SU-DHL-6 (cell line): ENCODE data around the gene AHSA1.

Experiments
- H2AFZ ChIP-seq: fragments of 200-600 bp; sonication (generic); 2 replicates; pipeline ENCODE4 v1.6.1; 2014; ENCODE audit warnings: low read depth, mild to moderate bottlenecking, moderate library complexity, mixed read lengths, antibody characterized with exemption, low read length; ENCODE audit not compliant: severe bottlenecking
- H3F3A ChIP-seq: fragments of 200-600 bp; shearing (Covaris generic); 2 replicates; pipeline ENCODE4 v1.6.0; 2016; ENCODE audit warnings: antibody characterized with exemption, mild to moderate bottlenecking; ENCODE audit not compliant: insufficient read depth
- H3K27ac ChIP-seq: fragments of 200-600 bp; sonication (generic); 2 replicates; pipeline ENCODE4 v1.5.1; 2016; ENCODE audit warnings: low read depth, mild to moderate bottlenecking, low read length, moderate library complexity, mixed read lengths
- H3K27me3 ChIP-seq: fragments of 200-600 bp; sonication (generic), shearing (Covaris generic); 2 replicates; pipeline ENCODE4 v1.6.0; 2014; ENCODE audit warnings: mild to moderate bottlenecking, low read length
- H3K36me3 ChIP-seq: fragments of 200-600 bp; sonication (generic); 2 replicates; pipeline ENCODE4 v1.6.1; 2014; ENCODE audit warnings: mild to moderate bottlenecking, low read length, mixed read lengths
- H3K4me2 ChIP-seq: fragments of 300-600, 200-600 bp; shearing (Covaris generic), sonication (generic); 2 replicates; pipeline ENCODE4 v1.6.0; 2014; ENCODE audit warnings: low read length, low read depth, mild to moderate bottlenecking; ENCODE audit not compliant: poor library complexity, severe bottlenecking
- H3K4me3 ChIP-seq: fragments of 200-600 bp; sonication (generic); 2 replicates; pipeline ENCODE4 v1.5.1; 2014; ENCODE audit warnings: antibody characterized with exemption, low read length, mild to moderate bottlenecking, mixed read lengths; ENCODE audit not compliant: insufficient read depth, poor library complexity, severe bottlenecking
- H3K79me2 ChIP-seq: fragments of 200-600 bp; sonication (generic); 2 replicates; pipeline ENCODE4 v1.6.1; 2014; ENCODE audit warnings: mild to moderate bottlenecking, low read length, moderate library complexity; ENCODE audit not compliant: insufficient read depth
- H3K9ac ChIP-seq: fragments of 200-600 bp; sonication (generic); 2 replicates; pipeline ENCODE4 v1.7.0; 2014; ENCODE audit warnings: mild to moderate bottlenecking, low read length
- H3K9me2 ChIP-seq: fragments of 200-600 bp; sonication (generic); replicated peaks from 2 replicates; pipeline ENCODE4 v1.6.1; 2014; ENCODE audit warnings: low read length; ENCODE audit not compliant: insufficient read depth
- H3K9me3 ChIP-seq: fragments of 200-600 bp; sonication (generic); 2 replicates; pipeline ENCODE4 v1.6.1; 2014; ENCODE audit warnings: low read length, mixed read lengths; ENCODE audit not compliant: insufficient read depth
- H4K20me1 ChIP-seq: fragments of 200-600 bp; sonication (generic); 2 replicates; pipeline ENCODE4 v1.6.1; 2014; ENCODE audit warnings: low read depth, mild to moderate bottlenecking, antibody characterized with exemption, low read length, moderate library complexity, mixed read lengths
- EZH2phosphoT487 ChIP-seq: fragments of 200-600 bp; sonication (generic), shearing (Covaris generic); conservative IDR thresholded peaks from 2 replicates; pipeline ENCODE4 v1.6.1; 2018; ENCODE audit warnings: mild to moderate bottlenecking, antibody characterized with exemption, low read length, moderate library complexity, mixed read lengths
- TF ChIP-seq, protein P1 (sequence below): fragments of 200-600 bp; sonication (generic); IDR thresholded peaks from one replicate; pipeline ENCODE4 v1.5.1; 2017; ENCODE audit warnings: antibody characterized with exemption, mild to moderate bottlenecking, low read length, moderate library complexity; ENCODE audit not compliant: insufficient read depth, poor library complexity, severe bottlenecking

AHSA1 gene

DNA sequence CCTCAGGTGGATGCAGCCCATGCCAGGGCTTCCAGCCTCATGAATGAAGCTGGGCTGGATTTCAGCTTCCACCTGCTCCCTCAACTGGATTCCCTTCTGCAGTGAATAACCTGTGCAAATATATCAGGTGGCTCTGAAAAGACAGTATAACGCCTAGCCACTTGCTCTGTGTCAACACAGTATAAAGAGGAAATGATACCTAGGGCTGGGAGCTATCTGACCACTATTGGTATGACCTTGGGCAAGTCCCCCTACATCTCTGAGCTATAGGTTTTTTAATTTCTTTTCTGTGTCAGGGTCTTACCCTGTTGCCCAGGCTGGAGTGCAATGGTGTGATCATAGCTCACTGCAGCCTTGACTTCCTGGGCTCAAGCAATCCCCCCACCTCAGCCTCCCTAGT, 20.9 kb downstream of the AHSA1 start:
- Histone ChIP-seq H3K27ac (no peak overlapping the region), H3K9me2 (no peaks in the 10 kb centered on the region), H3K9ac (no peak overlapping the region), H3K79me2 (no peaks in the 10 kb centered on the region), H3K27me3 (no peaks in the 10 kb centered on the region), H3F3A (no peaks in the 10 kb centered on the region), H2AFZ (no peak overlapping the region), H3K4me3 (no peak overlapping the region), H3K36me3 (no peaks in the 10 kb centered on the region), H3K9me3 (no peaks in the 10 kb centered on the region), H3K4me2 (no peak overlapping the region), H4K20me1 (no peaks in the 10 kb centered on the region)
- no peak for TF ChIP-seq EZH2phosphoT487
- TF ChIP-seq, protein P1, sequence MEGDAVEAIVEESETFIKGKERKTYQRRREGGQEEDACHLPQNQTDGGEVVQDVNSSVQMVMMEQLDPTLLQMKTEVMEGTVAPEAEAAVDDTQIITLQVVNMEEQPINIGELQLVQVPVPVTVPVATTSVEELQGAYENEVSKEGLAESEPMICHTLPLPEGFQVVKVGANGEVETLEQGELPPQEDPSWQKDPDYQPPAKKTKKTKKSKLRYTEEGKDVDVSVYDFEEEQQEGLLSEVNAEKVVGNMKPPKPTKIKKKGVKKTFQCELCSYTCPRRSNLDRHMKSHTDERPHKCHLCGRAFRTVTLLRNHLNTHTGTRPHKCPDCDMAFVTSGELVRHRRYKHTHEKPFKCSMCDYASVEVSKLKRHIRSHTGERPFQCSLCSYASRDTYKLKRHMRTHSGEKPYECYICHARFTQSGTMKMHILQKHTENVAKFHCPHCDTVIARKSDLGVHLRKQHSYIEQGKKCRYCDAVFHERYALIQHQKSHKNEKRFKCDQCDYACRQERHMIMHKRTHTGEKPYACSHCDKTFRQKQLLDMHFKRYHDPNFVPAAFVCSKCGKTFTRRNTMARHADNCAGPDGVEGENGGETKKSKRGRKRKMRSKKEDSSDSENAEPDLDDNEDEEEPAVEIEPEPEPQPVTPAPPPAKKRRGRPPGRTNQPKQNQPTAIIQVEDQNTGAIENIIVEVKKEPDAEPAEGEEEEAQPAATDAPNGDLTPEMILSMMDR: no peak

DNA sequence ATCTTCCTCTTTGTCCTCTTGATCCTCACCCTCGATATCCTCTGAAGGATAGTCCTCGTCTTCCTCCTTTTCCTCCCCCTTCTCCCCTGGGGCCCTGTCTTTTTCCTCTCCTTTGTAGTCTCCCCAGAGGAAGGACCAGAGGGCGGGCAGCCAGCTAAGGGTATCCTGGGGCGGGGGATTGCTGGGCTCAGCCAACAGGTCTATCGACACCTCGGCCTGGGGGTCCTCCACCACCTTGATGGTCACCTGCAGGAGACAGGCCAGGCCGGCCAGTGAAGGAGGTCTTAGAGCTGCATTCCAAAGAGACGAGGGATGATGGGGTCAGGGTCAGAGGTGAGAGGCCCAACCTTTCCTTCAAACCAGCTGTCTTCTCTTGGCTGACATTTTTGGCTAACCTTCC, 24.5 kb downstream of the AHSA1 start:
- Histone ChIP-seq H3K36me3 (no peaks in the 10 kb centered on the region), H3K79me2 (no peaks in the 10 kb centered on the region), H3K9ac (no peak overlapping the region), H3F3A (no peaks in the 10 kb centered on the region), H3K4me3 (no peak overlapping the region), H4K20me1 (no peaks in the 10 kb centered on the region), H3K27ac (no peak overlapping the region), H3K4me2 (no peak overlapping the region), H3K9me2 (no peaks in the 10 kb centered on the region), H3K27me3 (no peaks in the 10 kb centered on the region), H2AFZ (no peak overlapping the region), H3K9me3 (no peaks in the 10 kb centered on the region)
- no peak for TF ChIP-seq EZH2phosphoT487
- TF ChIP-seq, protein P1: no peak

DNA sequence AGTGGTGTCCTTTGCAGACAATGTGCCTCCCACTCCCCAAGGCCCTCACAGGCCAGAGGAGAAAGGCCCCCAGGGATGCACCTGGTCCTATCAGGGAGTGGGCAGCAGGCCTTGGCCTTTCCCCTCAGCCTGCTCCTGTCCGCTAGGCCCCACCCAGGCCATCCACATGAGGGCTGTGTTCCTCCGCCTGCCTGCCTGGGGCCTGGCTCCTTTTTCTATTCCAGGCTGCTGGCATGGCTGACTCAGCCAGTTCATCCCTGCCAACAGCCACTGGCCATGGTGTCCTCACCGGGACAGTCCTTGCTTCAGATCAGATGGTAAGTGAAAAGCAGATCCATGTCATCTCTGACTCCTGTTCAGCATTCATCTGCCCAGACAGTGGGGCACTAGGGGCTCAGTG, 27.4 kb downstream of the AHSA1 start:
- no peak for TF ChIP-seq EZH2phosphoT487
- TF ChIP-seq, protein P1: no peak
- no peaks in the 10 kb centered on the region for H3K27me3 ChIP-seq
- no peak overlapping the region for H3K9ac ChIP-seq
- no peaks in the 10 kb centered on the region for H3K9me2 ChIP-seq
- no peaks in the 10 kb centered on the region for H3K79me2 ChIP-seq
- no peak overlapping the region for H3K4me2 ChIP-seq
- no peak overlapping the region for H3K27ac ChIP-seq
- H3K4me3 ChIP-seq: no peak overlapping the region
- H3F3A ChIP-seq: no peaks in the 10 kb centered on the region
- H3K9me3 ChIP-seq: no peaks in the 10 kb centered on the region
- no peak overlapping the region for H2AFZ ChIP-seq
- no peaks in the 10 kb centered on the region for H3K36me3 ChIP-seq
- no peaks in the 10 kb centered on the region for H4K20me1 ChIP-seq
